Measurements from ENCODE around the gene PITPNM3.
"Not testable (repeated sequence)": the region's sequence is repeated elsewhere in the genome, so short reads cannot be mapped to it uniquely, and the experiment has no call there.

The PITPNM3 gene

DNA sequence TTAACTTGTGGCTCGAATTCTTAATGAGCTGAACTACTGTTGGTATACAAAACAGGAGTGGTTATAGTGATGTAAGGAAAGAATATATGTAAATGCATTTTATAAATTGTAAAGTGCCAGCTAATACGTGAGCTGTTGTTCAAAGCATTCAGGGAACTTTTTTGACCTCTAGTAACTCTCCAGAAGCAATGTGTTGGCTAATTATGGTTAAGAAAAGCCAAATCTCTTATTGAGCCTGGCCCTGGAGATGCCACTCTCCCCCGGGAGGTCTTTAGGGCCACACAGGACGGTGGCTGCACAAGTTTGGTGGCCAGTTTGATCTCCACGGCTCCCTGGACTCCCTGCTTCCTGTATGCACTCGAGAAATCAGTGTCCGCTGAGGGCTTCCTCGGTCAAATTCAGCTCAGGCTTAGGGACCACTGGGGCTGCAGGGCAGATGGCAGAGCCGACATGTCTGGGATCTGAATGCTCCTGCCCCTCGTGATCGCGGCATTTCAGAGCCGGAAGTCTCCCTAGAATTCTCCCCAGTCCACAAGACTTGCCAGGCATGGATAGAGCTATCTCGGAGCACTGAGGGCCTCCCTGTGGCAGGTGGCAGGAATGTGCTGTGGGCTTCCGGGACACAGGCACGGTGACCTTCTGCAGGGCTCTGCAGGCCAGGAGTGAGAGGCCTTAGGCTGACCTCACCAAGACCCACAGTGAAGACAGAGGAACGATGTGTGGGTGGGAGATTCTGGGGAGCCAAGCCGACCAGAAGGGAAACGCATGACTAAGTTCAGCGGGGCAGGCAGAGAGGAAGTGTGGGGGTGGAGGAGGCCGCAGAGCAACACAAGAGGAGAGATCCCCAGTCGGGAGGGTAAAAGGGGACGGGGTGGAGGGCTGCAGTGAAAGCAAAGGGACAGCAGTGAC, 18.6 kb upstream of the PITPNM3 start:
- no peak for DNase-seq

GRCh38 chr17:6573982-6574686, 17.8 kb upstream of the PITPNM3 start:
- no peak for DNase-seq

DNA sequence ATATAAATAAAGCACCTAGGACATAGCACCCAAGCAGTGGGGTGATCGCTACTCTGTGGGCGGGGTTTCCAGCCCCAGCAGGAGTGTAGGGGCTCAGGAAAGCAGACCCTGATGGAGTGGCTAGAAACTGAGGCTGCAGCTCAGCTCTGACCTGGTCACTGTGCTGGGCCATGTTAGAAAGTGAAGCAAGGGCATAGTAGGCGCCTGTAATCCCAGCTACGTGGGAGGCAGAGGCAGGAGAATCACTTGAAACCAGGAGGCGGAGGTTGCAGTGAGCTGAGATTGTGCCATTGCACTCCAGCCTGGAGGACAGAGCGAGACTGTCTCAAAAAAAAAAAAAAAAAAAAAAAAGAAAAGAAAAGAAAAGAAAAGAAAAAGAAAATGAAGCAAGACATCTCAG, 17.1 kb upstream of the PITPNM3 start:
- DNase-seq, result not testable (repeated sequence)

DNA sequence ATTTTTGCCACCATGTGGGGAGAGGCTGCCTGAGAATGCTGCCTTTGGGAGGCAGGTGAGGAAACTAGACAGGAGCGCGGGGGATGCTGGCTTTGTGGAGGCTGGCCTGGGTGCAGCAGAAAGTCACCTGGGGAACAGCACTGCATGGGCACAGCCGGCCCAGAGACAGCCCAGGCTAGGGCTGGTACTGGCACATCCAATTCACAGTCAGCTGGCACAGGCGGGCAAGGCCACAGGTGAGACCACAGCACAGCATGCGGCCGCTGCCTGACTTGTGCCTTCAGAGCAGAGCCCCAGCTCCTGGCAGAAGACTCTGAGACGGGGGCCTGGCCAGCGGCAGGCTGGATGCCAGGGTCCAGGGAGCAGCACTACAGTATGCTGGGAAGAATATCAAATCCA, 16.6 kb upstream of the PITPNM3 start:
- no peak for DNase-seq

GRCh38 chr17:6571452-6571781, 15.1 kb upstream of the PITPNM3 start:
- no peak for DNase-seq

- DNase-seq, result no peak
Observed at GRCh38 chr17:6570731-6571451, 14.5 kb upstream of the PITPNM3 start.

- DNase-seq, result no peak
Observed at GRCh38 chr17:6569370-6570285, 13.3 kb upstream of the PITPNM3 start.

- DNase-seq, result no peak
Observed at GRCh38 chr17:6568184-6568758, 11.9 kb upstream of the PITPNM3 start.

DNA sequence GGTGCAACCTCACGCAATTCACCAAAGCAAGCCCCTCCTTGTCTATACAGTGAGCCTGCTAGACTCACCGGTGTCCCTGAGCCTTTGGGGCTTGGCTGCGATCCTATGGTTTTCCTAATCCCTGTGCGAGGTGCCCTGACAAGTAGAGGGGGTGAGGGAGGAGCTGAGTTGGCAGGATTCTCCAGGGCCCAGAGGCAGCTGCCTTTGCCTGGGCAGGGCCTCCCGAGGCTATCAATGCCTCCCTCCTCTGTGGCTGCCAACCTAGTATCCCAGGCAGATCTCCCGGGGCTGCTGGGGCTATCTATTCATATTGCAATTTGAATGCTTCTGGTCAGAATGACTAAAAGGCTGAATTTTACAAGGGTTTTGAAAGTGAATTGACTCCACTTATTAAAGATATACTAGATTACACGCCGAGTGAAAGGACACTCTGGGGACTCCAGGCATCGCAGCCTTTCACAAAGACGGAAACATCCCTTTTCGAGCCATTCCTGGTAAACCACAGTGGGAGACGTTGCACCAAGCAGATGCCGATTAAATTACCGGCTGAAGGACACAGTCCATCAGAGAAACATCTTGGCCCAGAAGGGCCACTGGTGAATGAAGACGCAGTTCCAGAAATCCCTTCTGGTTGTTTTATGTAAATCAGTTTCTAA, 11.3 kb upstream of the PITPNM3 start:
- no peak for DNase-seq

DNA sequence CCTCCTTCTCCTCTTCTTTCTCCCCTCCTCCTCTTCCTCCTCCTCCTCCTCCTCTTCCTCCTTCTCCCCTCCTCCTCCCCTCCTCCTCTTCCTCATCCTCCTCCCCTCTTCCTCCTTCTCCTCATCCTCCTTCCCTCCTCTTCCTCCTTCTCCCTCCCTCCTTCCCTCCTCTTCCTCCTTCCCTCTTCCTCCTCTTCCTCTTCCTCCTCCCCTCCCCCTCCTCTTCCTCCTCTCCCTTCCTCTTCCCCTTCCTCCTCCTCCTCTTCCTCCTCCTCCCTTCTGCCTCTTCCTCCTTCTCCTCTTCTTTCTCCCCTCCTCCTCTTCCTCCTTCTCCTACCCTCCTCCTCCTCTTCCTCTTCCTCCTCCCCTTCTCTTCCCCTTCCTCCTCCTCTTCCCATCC, 5.1 kb upstream of the PITPNM3 start:
- no peak for DNase-seq

DNA sequence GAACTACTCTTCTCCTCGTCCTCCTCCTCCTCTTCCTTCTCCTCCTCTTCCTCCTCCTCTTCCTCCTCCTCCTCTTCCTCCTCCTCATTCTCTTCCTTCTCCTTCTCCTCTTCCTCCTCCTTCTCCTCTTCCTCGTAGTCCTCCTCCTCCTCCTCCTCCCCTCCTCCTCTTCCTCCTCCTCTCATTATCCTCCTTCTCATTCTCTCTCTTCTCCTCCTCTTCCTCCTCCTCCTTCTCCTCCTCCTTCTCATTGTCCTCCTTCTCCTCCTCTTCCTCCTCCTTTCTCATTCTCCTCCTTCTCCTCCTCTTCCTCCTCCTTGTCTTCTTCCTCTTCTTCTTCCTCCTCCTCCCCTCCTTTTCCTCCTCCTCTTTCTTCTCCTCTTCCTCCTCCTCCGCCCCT, 4.1 kb upstream of the PITPNM3 start:
- DNase-seq, result no peak

DNA sequence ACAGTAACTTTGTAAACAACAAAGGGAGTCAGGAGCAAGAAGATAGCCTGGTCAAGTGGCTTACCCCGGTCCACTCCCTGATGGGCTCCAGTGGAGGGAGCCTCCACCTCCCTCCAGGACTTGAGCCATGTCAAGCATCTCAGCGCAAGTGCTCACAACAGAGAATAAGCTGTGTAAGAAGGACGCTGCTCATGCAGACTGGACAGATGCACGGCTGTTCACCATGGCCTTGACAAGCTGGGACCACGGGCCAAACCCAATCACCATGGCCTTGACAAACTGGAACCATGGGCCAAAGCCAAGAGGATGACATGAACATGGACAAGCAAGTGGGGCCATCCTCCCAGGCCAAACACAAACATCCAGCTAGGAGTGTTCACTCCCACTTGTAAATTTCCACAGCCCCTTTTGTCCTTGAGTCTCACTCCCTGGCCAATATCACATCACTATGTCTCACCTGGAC, 3.4 kb upstream of the PITPNM3 start:
- no peak for DNase-seq

- DNase-seq, result no peak
Observed at GRCh38 chr17:6558932-6559752, 2.8 kb upstream of the PITPNM3 start.

GRCh38 chr17:6558276-6558675, 1.9 kb upstream of the PITPNM3 start:
- DNase-seq, result no peak

GRCh38 chr17:6557040-6557438, 684 bp upstream of the PITPNM3 start:
- DNase-seq, result no peak

DNA sequence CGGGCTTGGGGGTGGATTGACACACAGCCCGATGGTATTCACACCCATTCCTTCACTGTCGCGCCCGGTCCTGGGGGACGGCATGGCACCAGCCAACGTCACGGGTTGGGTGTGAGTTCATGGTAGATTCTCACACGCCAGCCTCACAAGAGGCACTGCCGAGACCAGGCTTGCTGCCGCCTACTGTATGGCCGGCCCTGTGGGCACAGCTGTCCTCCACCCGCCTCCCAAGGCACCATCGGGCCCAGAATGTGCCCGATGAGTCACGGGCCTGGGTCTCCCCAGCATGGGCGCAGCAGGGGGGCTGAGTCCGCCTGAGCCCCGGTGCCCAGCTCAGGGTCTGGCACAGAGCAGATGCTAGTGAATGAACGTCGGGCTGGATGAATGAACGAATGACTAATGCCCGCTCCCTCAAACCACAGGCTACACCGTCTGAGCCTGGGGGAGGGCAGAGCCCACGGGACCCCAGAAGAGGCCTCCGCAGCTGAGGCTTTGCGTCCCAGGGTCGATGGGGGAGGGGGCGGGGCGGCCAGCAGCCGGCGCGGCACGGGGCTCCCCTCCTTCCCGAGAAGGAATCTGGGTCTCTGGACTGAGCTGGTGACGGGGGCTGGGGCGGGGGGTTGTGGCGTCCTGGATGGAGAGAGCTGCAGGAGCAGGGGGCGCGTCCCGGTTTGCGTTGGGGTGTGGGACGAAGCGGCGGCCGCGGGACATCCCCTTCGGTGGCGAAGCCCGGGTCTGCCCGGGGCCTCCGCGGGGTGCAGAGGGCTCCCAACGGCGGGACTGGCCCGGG, 829 bp downstream of the PITPNM3 start:
- no peak for DNase-seq

GRCh38 chr17:6554871-6555330, 1.5 kb downstream of the PITPNM3 start:
- no peak for DNase-seq

GRCh38 chr17:6554342-6554741, 2.0 kb downstream of the PITPNM3 start:
- no peak for DNase-seq

GRCh38 chr17:6551869-6552531, 4.4 kb downstream of the PITPNM3 start:
- DNase-seq, result no peak
